Posterior cingulate gyrus (tissue), 11 donors: ENCODE results near the gene KCNH4.
"Not testable (repeated sequence)": the region's sequence is repeated elsewhere in the genome, so short reads cannot be mapped to it uniquely, and the experiment has no call there.

Experiments
- DNase-seq, 10 donors: peaks; one replicate each; pipeline versions ENCODE4 v3.0.0 to v3.0.0-alpha.2; 2020 to 2021; ENCODE audit warnings: mixed read lengths in 3 of 10
- intact Hi-C: fragments of 100-400 bp; cut with DNase I; formaldehyde crosslinking; loops from one replicate; pipeline ENCODE4 v1.15.1; 2023

KCNH4 gene

GRCh38 chr17:42180922-42181850, at the start of gene KCNH4:
TSS of gene KCNH4 (minus strand) at chr17:42181142. CDS start at chr17:42180945, 197 bp downstream.
- DNase-seq = peak; percentile 63 to 99 (median 90)
- intact Hi-C loops = loop anchor here (5.0 kb wide), 2 partner anchors 64 to 96 kb away; partner anchors contain the start of gene STAT5B

GRCh38 chr17:42230225-42230624, 49.3 kb upstream of the KCNH4 start:
- DNase-seq = no peak
- intact Hi-C loops = no loop called here

GRCh38 chr17:42227849-42228700, 47.1 kb upstream of the KCNH4 start:
- intact Hi-C loops = no loop called here

GRCh38 chr17:42225646-42226045, 44.7 kb upstream of the KCNH4 start:
- no peak for DNase-seq

More at GRCh38 chr17:42227849-42228700, 47.1 kb upstream of the KCNH4 start:
- DNase-seq = no peak

GRCh38 chr17:42224651-42225050, 43.7 kb upstream of the KCNH4 start:
- intact Hi-C loops = no loop called here
- DNase-seq = no peak

More at GRCh38 chr17:42225646-42226045, 44.7 kb upstream of the KCNH4 start:
- intact Hi-C loops = no loop called here

GRCh38 chr17:42221886-42222745, 41.2 kb upstream of the KCNH4 start:
- peak in 5 of 10 donors; percentile 12 to 89 (median 36) for DNase-seq
- intact Hi-C loops = no loop called here

- intact Hi-C loops, DNase-seq: not testable (repeated sequence)
Observed at GRCh38 chr17:42219280-42219679, 38.3 kb upstream of the KCNH4 start.

GRCh38 chr17:42214156-42214555, 33.2 kb upstream of the KCNH4 start:
- no peak for DNase-seq
- intact Hi-C loops = no loop called here

GRCh38 chr17:42212382-42212781, 31.4 kb upstream of the KCNH4 start:
- DNase-seq = no peak
- intact Hi-C loops = no loop called here

- intact Hi-C loops = not testable (repeated sequence)
Observed at GRCh38 chr17:42211921-42212341, 31.0 kb upstream of the KCNH4 start.

GRCh38 chr17:42210046-42210445, 29.1 kb upstream of the KCNH4 start:
- no peak for DNase-seq
- intact Hi-C loops = no loop called here

More at GRCh38 chr17:42211921-42212341, 31.0 kb upstream of the KCNH4 start:
- DNase-seq = peak in 9 of 10 donors; percentile 44 to 96 (median 77)

- DNase-seq = not testable (repeated sequence)
- intact Hi-C loops = loop anchor here (10.0 kb wide), 1 partner anchor 79 kb away; the partner anchor contains the start of gene STAT5A
Observed at GRCh38 chr17:42206153-42206612, 25.2 kb upstream of the KCNH4 start.

GRCh38 chr17:42203354-42203753, 22.4 kb upstream of the KCNH4 start:
- intact Hi-C loops = loop anchor here (10.0 kb wide), 1 partner anchor 81 kb away; the partner anchor contains the start of gene STAT5A
- DNase-seq = no peak

GRCh38 chr17:42202696-42203095, 21.8 kb upstream of the KCNH4 start:
- DNase-seq = no peak
- intact Hi-C loops = loop anchor here (10.0 kb wide), 1 partner anchor 82 kb away; the partner anchor contains the start of gene STAT5A

- intact Hi-C loops = loop anchor here (10.0 kb wide), 1 partner anchor 83 kb away; the partner anchor contains the start of gene STAT5A
- DNase-seq = peak in 1 of 10 donors; percentile 14
Observed at GRCh38 chr17:42202159-42202558, 21.2 kb upstream of the KCNH4 start.

GRCh38 chr17:42201458-42201772, 20.5 kb upstream of the KCNH4 start:
- intact Hi-C loops = loop anchor here (10.0 kb wide), 1 partner anchor 83 kb away; the partner anchor contains the start of gene STAT5A
- DNase-seq = no peak

- intact Hi-C loops = loop anchor here (10.0 kb wide), 1 partner anchor 84 kb away; the partner anchor contains the start of gene STAT5A
- peak; percentile 40 to 93 (median 60) for DNase-seq
Observed at GRCh38 chr17:42200706-42201457, 19.9 kb upstream of the KCNH4 start.

GRCh38 chr17:42199416-42200011, 18.6 kb upstream of the KCNH4 start:
- intact Hi-C loops = loop anchor here (10.0 kb wide), 1 partner anchor 85 kb away; the partner anchor contains the start of gene STAT5A
- DNase-seq = no peak
